NCI-H2171 (cell line): ENCODE results near the gene NPIPA2.
"Not testable (repeated sequence)": the region's sequence is repeated elsewhere in the genome, so short reads cannot be mapped to it uniquely, and the experiment has no call there.

Experiments
- DNase-seq: peaks from one replicate; lab custom pipeline; 2025; lab: John Stamatoyannopoulos, UW

The NPIPA2 gene

DNA sequence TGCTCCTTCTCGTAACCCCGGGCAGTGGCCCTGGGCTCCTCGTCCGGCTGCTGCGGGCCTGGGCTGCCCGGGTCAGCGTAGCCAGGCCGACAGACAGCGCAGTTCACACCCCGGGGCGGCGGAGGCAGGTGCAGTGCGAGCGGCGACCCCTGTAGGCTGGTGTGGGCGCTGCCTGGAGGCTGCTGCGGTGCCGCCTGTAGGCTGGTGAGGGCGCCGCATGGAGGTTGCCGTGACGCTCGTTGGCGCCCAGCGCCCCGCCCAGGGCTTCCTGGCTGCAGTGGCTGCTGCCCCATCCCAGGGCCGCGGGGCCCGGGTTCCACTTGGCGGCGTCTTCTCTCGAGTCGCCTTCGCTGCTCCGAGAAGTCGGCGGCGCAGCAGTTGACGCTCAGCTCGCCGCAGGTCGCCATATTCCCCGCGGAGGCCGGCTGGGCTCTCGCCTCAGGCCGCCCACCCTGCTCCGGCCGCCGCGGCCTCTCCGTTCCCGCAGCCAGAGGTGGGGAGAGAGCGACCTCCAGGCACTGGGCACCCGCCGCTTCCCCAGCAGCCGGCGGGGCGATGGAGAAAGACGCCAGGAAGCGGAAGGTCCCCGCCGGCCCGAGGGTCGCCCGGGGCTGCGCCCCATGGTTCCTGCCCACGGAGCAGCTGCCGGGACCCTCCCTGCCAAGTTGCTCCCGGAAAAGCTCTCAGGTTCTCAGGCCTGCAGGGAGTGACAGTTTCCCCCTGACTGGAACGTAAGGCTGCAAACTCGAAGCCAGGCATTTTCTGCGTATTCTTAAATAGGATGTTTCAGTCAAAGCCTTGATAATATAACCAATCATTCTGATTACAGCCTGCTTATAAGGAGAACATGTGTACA is at the start of gene NPIPA2:
NPIPA2 (plus strand) TSS at position 261 of the 856 bp plus-strand sequence. CDS start 5,533 bp downstream, outside the sequence.
- not testable (repeated sequence) for DNase-seq

DNA sequence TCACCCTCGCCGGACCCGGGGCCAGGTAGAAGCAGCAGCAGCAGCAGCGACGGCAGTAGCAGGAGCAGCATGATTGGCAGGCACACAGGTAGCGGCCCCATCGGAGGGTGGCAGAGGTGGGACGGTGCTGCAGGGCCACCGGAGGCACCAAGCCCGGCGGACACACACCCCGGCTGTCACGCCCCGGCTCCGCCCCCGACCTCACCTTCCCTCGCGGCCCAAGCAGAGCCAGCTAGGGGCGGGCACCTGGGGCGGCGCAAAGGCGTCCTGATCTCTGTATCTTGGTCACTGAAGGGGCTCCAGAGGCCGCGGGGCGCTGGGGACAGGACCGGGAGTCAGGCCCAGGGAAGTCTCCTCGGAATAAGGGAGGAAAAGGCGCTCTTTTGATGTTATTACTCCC is 48.2 kb upstream of the NPIPA2 start, which contains the start of gene PLA2G10:
PLA2G10 (minus strand) TSS at position 180 of the 400 bp plus-strand sequence; CDS start at position 101, 79 bp downstream.
- DNase-seq: not testable (repeated sequence)

DNA sequence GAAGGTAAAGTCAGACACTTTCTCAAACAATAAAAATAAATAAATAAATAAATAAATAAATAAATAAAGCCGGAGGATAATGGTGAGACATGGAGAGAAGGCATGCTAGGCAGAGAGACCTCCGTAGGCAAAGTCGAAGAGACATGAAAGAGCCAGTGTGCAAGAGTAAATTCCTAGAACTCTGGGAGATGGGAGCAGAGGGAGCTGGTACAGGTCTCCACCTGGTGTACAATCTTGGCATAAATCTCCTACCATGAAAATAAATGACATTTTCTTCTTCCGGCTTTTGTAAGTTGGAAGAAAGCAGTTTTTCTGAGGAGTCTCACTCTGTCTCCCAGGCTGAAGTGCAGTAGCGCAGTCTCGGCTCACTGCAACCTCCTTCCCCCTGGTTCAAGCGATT is 40.5 kb upstream of the NPIPA2 start:
- DNase-seq: not testable (repeated sequence)

DNA sequence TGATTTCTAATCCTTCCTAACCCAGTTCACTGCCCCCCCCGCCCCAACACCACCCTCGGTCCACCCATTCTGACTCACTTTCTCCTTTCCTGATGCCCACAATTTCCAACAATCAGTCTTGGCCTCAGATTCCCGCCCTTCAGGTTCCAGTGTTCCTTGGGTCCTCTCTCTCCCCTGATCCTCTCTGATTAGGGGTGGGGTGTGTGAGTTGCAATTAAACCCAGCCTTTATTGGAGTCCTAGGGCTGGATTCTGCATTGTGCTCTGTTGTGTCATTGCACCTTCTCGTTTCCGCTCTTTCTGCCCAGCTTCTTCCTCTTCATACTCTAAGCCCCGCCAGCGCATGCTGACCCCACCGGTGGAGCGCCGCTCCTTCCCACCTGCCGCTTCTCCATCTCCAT is 39.7 kb upstream of the NPIPA2 start:
- not testable (repeated sequence) for DNase-seq

DNA sequence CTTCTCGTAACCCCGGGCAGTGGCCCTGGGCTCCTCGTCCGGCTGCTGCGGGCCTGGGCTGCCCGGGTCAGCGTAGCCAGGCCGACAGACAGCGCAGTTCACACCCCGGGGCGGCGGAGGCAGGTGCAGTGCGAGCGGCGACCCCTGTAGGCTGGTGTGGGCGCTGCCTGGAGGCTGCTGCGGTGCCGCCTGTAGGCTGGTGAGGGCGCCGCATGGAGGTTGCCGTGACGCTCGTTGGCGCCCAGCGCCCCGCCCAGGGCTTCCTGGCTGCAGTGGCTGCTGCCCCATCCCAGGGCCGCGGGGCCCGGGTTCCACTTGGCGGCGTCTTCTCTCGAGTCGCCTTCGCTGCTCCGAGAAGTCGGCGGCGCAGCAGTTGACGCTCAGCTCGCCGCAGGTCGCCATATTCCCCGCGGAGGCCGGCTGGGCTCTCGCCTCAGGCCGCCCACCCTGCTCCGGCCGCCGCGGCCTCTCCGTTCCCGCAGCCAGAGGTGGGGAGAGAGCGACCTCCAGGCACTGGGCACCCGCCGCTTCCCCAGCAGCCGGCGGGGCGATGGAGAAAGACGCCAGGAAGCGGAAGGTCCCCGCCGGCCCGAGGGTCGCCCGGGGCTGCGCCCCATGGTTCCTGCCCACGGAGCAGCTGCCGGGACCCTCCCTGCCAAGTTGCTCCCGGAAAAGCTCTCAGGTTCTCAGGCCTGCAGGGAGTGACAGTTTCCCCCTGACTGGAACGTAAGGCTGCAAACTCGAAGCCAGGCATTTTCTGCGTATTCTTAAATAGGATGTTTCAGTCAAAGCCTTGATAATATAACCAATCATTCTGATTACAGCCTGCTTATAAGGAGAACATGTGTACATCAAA is 38.9 kb upstream of the NPIPA2 start, which contains the start of gene NPIPA3:
NPIPA3 (plus strand) TSS at position 256 of the 856 bp plus-strand sequence. CDS start 5,533 bp downstream, outside the sequence.
- not testable (repeated sequence) for DNase-seq

DNA sequence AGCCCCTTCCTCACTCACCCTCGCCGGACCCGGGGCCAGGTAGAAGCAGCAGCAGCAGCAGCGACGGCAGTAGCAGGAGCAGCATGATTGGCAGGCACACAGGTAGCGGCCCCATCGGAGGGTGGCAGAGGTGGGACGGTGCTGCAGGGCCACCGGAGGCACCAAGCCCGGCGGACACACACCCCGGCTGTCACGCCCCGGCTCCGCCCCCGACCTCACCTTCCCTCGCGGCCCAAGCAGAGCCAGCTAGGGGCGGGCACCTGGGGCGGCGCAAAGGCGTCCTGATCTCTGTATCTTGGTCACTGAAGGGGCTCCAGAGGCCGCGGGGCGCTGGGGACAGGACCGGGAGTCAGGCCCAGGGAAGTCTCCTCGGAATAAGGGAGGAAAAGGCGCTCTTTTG is 9.1 kb upstream of the NPIPA2 start:
- not testable (repeated sequence) for DNase-seq

DNA sequence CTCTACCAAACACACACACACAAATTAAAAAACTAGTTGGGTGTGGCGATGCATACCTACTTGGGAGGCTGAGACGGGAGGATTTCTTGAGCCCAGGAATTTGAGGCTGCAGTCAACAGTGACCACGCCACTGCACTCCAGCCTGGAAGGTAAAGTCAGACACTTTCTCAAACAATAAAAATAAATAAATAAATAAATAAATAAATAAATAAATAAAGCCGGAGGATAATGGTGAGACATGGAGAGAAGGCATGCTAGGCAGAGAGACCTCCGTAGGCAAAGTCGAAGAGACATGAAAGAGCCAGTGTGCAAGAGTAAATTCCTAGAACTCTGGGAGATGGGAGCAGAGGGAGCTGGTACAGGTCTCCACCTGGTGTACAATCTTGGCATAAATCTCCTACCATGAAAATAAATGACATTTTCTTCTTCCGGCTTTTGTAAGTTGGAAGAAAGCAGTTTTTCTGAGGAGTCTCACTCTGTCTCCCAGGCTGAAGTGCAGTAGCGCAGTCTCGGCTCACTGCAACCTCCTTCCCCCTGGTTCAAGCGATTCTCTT is 1.4 kb upstream of the NPIPA2 start:
- DNase-seq: not testable (repeated sequence)

DNA sequence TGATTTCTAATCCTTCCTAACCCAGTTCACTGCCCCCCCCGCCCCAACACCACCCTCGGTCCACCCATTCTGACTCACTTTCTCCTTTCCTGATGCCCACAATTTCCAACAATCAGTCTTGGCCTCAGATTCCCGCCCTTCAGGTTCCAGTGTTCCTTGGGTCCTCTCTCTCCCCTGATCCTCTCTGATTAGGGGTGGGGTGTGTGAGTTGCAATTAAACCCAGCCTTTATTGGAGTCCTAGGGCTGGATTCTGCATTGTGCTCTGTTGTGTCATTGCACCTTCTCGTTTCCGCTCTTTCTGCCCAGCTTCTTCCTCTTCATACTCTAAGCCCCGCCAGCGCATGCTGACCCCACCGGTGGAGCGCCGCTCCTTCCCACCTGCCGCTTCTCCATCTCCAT is 539 bp upstream of the NPIPA2 start:
- DNase-seq: not testable (repeated sequence)

DNA sequence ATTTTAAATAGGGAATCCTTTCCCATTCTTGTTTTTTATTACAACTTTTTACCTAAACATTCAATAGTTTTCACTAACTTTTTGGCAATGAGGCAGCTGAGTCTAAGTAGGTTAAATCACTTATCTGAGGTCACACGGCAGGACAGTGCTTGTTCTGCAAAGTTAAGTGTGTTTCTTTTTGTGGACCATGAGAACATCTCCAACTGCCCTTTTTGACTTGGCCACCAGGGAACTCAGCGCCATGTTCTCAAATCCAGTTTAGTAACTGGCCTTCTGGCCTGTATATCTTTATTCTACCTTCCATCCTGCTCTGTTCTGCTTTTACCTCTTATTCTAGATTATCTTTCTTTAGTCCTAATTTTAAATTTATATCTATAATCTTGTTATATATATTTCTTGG is 31.3 kb downstream of the NPIPA2 start:
- not testable (repeated sequence) for DNase-seq

DNA sequence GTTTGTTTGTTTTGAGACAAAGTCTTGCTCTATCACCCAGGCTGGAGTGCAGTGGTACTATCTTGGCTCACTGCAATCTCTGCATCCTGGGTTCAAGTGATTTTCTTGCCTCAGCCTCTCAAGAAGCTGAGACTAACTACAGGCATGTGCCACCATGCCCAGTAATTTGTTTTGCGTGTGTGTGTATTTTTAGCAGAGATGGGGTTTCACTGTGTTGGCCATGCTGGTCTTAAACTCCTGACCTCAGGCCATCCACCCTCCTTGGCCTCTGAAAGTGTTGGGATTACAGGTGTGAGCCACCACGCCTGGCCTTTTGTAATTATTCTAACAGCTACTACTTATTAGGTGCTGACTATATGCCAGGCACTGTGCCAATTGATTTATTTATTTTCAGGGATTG is 33.3 kb downstream of the NPIPA2 start:
- not testable (repeated sequence) for DNase-seq

DNA sequence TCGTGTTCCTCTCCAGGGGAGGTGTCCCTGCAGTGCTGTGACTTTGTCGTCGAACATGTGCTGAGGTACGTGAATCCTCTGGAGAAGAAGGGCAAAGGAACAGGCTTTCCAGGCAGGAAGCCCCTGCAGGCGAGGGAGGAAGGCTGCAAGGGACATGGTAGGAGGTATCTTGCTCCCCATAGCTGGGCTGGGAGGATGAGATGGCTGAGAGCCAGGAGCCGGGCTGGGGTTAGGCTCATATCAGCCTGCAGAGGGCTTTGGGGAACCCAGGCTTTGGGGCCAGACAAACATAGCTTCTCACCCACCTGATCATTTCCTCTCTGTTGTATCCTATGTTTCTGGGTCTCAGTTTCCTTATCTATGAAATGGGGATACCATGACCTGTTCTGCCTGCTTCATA is 34.4 kb downstream of the NPIPA2 start:
- DNase-seq: not testable (repeated sequence)

DNA sequence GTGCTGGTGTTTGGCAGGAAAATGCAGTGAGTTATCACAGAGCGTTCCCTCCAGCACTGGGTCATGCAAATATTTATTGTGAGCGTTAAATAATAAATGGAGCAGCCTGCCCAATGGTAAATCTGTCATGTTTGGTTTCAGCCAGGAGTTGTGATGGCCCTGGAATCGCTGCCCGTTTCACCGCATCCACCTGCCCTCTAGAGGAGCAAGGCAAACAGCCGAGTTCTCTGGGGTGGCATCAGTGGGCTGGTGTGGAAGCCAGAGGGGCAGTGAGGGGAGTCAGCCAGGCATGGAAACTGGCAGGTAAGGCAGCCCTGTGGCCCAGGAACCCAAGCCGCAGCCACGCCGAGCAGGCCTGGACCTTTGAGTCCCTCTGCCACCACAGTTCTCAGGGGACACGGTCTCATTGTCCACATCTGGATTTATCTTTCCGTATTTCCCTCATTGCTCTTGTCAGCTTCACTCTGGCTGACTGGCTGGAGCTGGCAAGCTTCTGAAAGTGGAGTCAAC is 37.1 kb downstream of the NPIPA2 start:
- DNase-seq: not testable (repeated sequence)

DNA sequence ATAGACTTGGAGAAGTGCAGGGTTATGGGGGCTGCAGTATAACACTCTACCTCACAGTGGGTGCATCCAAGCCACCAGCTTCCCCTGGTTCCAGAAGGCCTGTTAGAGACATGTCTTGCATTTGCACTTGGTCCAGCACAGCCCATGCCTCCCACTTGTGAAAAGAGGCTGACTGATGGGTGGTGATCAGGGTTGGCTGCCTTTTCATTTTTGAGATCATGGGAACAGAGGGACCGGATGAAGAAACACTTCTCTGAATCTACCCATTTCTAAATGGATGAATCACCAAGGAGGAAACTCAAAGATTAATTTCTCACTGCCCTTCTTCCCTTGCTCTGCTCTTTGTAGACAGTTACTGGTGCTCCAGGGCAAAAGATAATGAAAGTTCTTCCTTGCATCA is 43.8 kb downstream of the NPIPA2 start:
- DNase-seq: not testable (repeated sequence)

DNA sequence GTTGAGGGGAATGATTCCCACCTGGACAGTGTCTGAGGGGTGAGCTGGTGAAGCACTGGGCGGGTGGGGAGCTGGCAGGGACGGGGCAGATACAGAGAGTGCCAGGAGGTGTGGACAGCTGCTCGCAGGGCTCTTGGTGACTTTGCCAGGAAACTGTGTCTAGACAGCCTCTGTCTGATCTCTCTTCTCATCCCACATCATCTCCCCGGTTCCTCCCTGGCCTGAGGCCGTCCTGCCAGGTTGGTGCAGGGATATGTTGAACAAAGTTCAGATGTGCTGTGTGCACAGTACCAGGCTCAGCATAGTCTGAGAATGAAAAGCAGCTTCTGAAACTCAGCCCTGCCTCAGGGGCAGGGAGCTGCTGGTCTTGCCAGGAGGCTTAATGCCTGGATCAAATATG is 47.2 kb downstream of the NPIPA2 start:
- not testable (repeated sequence) for DNase-seq

DNA sequence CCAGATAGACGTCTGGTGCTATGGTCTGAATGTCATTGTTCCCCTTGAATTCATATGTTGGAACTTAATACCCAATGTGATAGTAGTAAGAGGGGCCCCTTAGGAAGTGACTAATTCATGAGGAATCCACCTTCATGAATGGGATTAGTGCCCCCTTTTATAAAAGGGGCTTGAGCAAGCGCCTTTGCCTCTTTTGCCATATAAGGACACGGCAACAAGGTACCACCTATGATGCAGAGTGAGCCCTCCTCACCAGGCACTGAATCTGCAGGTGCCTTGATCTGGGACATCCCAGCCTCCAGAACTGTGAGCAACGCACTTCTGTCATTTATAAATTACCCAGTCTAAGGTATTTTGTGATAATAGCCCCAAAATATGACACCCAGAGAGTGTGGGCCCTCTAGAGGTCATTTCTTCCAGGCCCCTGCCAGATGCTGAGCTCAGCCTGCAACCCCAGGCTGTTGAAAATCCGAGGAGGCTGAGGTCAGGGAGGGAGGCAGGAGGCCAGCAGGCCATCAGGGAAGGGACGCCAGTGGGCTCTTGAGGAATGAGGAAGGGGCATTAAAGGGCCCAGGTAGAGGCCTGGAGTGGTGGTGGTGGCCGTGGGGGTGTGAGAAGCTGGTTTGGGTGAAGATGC is 48.1 kb downstream of the NPIPA2 start:
- not testable (repeated sequence) for DNase-seq

DNA sequence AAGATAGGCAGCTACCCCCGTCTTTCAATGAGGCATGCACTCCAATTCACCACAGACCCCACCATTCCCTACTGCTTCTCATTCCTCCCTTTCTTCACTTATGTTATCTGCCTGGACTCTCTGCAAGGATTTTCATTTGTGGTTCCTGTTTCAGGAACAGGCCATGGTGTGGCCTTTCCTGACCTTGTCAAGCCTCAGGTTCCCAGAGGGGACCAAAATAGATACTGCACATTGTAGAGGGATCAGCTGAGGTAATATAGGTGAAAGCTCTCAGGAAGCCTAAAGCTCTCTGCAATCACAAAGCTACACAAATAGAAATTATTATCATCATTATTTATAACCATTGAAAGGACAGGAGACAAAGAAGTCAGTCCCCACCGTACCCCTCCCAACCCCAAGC is 50.6 kb downstream of the NPIPA2 start:
- not testable (repeated sequence) for DNase-seq

DNA sequence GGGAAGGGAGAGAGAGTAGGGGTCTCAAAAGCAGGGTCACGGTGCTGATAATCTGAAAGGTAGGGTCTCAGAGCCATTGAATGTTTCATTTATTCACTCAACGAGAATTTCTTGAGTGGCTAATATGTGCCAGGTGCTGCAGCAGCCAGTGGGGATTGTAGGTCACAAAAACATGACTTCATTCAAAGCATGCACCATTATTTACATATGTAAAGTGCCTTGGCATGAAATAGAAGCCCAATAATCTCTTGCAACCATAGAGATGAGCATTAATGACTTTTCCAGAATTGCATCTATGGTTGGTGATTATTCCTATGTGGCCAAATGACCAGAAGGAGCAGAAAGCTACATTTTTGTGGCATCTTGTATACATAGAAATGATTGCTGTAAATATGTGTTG is 55.2 kb downstream of the NPIPA2 start:
- DNase-seq: not testable (repeated sequence)

DNA sequence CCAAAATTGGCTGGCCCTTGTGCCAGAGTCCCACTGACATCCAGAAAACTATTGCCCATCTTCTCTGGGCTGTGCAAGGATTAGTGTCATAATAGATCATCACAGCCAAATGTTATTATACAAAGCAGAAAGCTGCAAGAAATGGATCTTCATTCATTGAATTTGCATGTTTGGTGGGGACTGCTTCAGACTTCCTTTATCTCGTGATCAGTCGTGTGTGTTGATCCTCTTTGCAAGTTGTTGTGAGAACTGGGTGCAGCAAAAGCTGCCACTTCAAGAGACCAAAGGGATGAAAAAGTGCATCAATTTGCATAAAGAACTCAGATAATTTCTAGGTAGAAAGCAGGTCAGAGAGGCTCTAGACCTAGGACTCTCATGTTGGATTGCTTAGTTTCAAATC is 61.2 kb downstream of the NPIPA2 start:
- not testable (repeated sequence) for DNase-seq

DNA sequence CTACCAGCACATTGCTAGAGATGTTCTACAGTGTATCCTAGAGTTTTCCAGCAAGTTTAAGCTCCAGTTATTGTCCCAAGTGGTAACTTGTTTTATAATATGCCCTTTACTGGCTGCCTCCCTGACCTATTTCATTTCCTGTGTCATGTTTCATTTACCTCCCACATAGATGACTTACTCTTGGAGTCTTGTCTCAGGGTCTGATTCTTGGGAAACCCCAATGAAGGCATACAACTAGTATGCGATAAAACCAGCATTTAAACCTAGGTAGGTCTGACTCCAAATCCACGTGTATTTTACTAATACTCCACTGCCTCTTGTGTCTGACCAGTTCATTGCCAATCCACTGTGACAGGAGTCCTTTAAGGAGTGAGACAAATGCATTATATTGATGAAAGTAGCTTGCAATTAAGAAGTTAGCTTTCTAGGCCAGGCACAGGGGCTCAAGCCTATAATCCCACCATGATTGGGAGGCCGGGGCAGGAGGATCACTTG is 64.9 kb downstream of the NPIPA2 start:
- DNase-seq: not testable (repeated sequence)

DNA sequence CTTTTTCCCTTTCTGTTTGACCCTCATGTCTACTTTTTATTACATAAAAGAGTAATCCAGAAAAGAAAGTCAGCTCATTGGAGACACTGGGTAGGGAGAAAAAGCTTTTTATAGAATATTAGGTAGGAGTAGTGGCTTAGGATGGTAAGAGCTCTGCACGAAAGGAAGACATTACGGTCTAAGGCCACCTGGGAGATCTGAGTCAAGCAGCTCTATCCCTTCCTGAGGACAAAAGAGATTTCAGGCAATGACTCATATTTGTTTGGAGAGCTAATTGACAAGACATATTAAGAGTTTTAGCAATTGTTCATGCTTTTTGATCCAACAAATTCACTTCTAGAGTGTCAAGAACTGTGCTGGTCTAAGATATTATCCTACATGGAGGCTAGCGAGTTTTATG is 71.6 kb downstream of the NPIPA2 start:
- not testable (repeated sequence) for DNase-seq
